GM18505 (cell line): Measurements from ENCODE around the gene PREP.

Experiments
- ATAC-seq: cut with Tn5 transposase; IDR thresholded peaks from one replicate; pipeline ENCODE4 v1.9.1; 2021; ENCODE audit not compliant: unreplicated experiment
- POLR2A ChIP-seq: IDR thresholded peaks from 4 replicates; pipeline ENCODE4 v1.6.1; 2011; ENCODE audit warnings: borderline replicate concordance; ENCODE audit not compliant: insufficient read depth, insufficient read length; ENCODE audit errors: extremely low read depth

Gene PREP

DNA sequence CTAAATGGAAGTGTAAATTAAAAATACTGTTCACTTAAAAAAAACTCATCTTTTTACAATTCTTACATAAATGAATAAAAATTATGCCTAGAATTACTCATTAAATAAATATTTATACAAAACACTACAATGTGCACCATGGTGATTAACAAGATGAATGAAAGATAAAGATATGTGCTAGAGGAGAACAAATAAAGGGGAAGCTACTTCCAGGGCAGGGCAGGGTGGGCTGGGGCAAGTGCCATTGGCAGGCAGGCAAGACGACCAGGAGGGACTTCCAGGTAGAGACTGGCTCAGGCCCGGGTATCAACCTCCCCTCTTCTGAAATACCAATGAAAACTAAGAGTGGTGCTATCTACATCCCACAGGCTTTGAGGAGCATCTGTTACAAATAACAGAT is 20.4 kb downstream of the PREP start:
- TF ChIP-seq POLR2A: no peak
- ATAC-seq: no peak

DNA sequence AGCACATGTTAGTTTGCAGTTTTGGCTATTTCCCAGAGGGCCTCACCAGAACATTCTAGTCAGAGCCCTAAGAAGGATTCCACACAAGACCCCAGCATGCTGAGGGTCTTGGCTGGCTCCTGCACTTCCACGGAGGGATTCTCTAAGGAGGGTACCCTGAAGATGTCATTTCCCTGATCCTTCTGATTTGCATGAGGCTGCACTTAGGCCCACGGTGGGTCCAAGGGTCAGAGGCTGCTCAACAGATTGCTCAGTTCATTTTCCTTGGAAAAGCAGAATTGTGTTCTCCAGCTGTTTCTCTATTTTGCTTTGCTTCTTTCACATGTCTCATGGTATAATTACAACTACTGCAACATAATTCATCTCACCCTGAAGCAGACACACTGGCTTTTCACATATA is 22.2 kb downstream of the PREP start:
- no peak for ATAC-seq
- no peak for TF ChIP-seq POLR2A

GRCh38 chr6:105375797-105376196 is 27.1 kb downstream of the PREP start:
- no peak for TF ChIP-seq POLR2A

DNA sequence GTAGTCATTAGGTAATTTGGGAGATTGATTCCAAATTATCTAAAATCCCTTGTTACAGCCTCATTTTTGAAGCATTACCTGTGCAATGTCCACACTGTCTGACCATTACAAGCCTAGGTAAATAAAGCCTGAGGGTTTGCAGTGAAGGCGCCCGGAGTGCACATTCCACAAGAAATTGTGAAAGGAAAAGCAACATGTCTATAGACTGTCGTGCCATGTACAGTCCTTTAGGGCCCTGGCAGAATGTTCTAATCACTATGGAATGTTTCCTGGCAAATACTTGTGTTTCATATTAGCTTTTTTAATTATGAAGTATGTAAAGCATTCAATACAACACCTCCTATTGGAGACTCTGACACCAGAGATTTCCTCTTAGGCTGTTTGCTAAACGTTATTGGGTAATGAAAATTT is 28.9 kb downstream of the PREP start:
- TF ChIP-seq POLR2A: no peak
- no peak for ATAC-seq

More at GRCh38 chr6:105375797-105376196, 27.1 kb downstream of the PREP start:
- ATAC-seq: no peak

DNA sequence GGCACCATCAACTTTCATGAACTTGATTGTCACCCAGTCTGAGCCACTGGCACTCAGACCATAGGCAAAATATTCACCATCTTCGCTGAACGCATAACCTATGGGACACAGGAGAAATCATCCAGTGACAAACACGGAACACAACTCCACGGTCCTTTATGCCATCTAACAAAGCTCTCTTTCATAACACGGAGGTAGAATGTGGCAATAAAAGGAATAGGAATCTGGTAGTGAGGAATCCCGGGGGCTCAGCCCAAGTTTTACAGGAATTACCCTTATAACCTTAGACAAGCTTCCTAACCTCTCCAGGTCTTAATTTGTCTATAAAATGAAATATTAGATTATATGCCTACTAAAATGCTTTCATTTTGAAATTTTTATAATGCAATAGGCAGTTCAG is 29.4 kb downstream of the PREP start:
- ATAC-seq: no peak
- TF ChIP-seq POLR2A: no peak

DNA sequence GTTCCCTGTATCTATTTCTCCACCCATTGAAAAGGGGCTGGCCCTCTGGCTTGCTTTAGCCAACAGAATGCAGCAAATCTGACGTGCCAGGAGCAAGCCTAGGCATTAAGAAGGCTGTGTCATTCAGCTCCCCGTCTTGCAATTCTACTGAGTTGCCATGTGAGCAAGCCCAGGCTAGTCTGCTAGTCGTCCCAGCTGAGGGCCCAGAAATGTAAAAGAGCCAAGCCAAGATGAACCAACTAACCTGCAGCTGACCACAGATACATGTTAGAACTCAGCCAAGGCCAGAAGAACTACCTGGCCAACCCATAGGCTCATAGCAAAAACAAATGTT is 30.1 kb downstream of the PREP start:
- ATAC-seq: no peak
- TF ChIP-seq POLR2A: no peak

GRCh38 chr6:105372142-105372848 is 30.6 kb downstream of the PREP start:
- no peak for ATAC-seq
- TF ChIP-seq POLR2A: no peak

DNA sequence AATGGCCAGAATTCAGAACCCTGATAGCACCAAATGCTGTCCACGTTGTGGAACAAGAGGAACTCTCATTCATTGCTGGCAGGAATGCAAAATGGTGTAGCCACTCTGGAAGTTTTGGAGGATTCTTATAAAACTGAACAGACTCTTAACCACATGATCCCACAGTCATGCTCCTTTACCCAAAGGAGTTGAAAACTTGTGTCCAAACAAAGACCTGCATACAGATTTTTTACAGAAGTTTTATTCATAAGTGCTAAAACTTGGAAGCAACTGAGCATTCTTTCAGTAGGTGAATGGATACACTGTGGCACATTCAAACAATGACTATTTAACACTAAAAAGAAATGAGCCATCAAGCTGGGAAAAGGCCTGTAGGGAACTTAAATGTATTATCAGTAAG is 32.5 kb downstream of the PREP start:
- ATAC-seq: no peak
- TF ChIP-seq POLR2A: no peak

DNA sequence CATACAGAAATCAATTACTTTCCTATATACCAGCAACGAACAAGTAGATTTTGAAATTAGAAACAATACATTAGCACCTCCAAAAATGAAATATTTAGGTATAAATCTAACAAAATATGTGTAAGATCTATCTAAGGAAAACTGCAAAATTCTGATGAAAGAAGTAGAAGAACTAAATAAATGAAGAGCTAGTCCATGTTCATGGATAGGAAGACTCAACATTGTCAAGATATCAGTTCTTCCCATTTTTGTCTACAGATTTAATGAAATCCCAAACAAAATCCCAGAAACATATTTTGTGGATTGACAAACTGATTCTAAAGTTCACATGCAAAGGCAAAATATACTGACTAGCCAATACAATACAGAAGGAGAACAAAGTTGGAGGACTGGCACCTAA is 33.7 kb downstream of the PREP start:
- no peak for ATAC-seq
- TF ChIP-seq POLR2A: no peak

GRCh38 chr6:105364243-105364642 is 38.6 kb downstream of the PREP start:
- TF ChIP-seq POLR2A: no peak
- ATAC-seq: no peak

- no peak for TF ChIP-seq POLR2A
- ATAC-seq: no peak
These were observed 39.7 kb downstream of the PREP start for GRCh38 chr6:105363100-105363754.

DNA sequence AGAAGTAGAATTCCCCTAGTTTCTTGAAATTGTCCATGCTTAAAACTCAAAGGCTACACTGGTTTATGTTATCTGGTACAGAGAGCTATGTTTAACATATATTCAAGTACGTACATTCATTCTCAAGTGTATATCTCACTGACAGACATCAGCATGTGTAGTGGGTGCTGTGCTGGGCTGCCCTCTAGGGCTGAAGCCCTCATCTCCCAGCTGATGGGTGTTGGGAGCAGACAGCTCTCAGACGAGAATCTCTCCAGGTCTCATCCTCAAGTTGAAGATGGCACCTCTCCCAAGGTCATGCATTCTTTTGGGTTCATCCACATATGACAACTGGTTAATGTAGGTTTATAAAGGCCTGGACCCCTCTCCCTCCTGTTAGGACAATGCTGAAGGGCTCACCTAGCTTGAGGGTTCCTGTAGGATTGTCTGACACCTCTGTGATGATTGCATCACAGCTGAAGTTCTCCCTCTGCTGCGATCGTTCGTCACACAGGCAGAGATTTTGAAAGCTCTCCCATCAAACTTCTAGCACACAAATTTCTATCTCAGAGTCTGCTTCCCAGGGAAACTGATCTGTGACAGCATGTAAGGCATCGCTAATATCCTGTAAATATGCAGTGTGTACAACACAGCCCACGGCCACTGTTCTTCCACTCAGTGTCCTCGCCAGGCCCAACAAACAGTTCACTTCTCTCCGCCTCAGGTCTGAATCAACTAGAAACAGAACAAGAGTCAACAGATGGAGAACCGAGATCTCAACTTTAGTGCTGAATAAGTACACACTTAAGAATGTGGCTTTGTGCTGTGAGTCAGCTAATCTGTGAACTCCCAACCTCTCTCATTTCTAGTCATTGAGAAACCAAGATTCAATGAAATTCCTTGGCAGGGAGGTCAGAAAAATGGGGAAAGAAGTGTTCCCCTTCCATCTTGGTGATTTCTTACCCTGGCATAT is 43.2 kb downstream of the PREP start:
- no peak for TF ChIP-seq POLR2A
- ATAC-seq: no peak

DNA sequence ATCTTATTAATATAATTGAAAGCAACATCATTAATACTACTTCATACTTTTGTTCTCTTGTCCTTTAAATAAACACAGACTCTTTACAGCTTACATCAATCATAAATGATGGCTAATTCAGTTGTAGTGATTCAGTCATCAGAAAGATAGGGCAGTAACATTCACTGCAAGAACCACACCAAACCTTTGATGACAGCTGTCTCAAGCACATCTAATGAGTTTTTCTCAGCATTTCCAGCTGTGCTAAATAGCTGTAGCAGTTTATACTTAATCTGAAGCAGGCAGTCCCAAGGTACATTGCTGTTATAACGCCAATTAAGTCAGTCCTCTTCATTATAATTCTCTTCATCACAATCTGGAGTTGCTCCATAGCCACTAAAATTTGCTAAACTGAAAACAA is 45.7 kb downstream of the PREP start:
- TF ChIP-seq POLR2A: no peak
- ATAC-seq: no peak

DNA sequence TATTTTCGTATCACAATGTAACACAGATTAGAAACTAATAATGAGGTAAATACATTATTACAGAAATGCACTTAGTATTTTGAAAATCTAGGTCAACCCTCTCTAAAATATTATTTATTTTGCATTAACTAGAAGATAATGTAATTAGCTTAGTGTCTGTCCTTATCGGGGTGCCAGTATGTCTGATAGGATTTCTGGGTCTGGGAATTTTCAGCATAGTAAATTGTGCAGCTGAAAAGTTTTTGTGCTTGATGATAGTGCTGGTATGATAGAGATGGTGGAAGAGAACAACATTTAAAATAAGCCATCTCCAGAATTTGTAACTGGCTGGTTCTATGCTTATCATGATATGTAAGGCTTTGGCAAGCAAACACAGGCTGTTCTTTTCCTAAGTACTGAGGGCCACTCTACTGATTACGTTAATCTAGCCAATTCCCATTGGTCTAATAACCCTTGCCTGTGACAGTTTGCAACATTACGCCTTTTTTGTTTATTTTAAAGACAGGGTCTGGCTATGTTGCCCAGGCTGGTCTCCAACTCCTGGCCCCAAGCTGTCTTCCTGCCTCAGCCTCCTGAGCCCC is 50.8 kb downstream of the PREP start:
- no peak for TF ChIP-seq POLR2A
- no peak for ATAC-seq

- TF ChIP-seq POLR2A: no peak
These were observed 54.0 kb downstream of the PREP start for GRCh38 chr6:105348897-105349296.

More at GRCh38 chr6:105348897-105349296, 54.0 kb downstream of the PREP start:
- ATAC-seq: no peak
